GM10266 (cell line): Measurements from ENCODE around the gene ELN.
"Not testable (repeated sequence)": the region's sequence is repeated elsewhere in the genome, so short reads cannot be mapped to it uniquely, and the experiment has no call there.

ENCODE experiments used
- DNase-seq: peaks from one replicate; pipeline ENCODE4 v3.0.0; 2012; ENCODE audit errors: extremely low spot score
- TF ChIP-seq, protein P1 (sequence below): IDR thresholded peaks from 2 replicates; pipeline ENCODE4 v1.5.1; 2012; ENCODE audit warnings: mild to moderate bottlenecking, low read depth; ENCODE audit not compliant: control insufficient read depth, insufficient read depth; ENCODE audit errors: missing control alignments

ELN gene

GRCh38 chr7:74044366-74045350 is 16.7 kb downstream of the ELN start:
- no peak for DNase-seq
- TF ChIP-seq, protein P1, sequence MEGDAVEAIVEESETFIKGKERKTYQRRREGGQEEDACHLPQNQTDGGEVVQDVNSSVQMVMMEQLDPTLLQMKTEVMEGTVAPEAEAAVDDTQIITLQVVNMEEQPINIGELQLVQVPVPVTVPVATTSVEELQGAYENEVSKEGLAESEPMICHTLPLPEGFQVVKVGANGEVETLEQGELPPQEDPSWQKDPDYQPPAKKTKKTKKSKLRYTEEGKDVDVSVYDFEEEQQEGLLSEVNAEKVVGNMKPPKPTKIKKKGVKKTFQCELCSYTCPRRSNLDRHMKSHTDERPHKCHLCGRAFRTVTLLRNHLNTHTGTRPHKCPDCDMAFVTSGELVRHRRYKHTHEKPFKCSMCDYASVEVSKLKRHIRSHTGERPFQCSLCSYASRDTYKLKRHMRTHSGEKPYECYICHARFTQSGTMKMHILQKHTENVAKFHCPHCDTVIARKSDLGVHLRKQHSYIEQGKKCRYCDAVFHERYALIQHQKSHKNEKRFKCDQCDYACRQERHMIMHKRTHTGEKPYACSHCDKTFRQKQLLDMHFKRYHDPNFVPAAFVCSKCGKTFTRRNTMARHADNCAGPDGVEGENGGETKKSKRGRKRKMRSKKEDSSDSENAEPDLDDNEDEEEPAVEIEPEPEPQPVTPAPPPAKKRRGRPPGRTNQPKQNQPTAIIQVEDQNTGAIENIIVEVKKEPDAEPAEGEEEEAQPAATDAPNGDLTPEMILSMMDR: no peak

DNA sequence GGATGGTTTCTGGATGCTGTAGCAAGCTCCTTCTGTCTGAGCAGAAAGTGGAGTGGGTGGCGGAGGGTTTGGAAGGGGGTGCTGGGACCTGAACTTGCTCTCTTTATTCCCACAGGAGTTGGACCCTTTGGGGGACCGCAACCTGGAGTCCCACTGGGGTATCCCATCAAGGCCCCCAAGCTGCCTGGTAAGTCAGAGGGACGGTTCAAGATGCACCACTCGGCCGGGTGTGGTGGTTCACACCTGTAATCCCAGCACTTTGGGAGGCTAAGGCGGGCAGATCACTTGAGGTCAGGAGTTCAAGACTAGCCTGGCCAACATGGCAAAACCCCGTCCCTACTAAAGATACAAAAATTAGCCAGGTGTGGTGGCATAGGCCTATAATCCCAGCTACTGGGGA is 18.6 kb downstream of the ELN start:
- not testable (repeated sequence) for DNase-seq

DNA sequence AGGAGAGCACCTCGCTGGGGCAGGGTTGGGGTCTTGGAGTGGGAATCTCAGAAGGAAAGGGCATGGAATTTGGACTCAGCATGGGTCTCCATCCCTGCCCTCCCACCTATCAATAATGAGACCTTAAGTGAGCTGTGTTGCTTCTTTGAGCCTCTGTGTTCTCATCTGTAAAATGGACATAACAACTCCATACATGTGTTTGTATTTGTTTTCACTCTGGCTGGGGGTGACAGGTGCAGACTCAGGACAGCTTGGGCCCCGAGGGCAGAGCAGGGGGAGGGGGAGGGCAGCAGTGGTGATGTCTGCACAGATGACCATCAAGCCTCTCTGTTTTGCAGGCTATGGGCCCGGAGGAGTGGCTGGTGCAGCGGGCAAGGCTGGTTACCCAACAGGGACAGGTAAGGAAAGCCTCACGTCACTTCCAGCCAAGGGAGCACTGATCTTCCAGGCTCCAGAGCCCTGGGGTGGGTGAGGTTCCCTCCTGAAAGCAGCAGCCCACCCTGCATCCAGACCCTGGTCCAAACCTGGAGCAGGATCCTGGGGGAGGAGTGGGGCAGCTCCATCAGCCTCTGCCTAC is 19.9 kb downstream of the ELN start:
- no peak for DNase-seq
- TF ChIP-seq, protein P1: no peak

GRCh38 chr7:74048999-74049599 is 21.1 kb downstream of the ELN start:
- DNase-seq: no peak
- TF ChIP-seq, protein P1: no peak

- TF ChIP-seq, protein P1: no peak
- DNase-seq: no peak
Measured at GRCh38 chr7:74049997-74050798, 22.2 kb downstream of the ELN start.

- TF ChIP-seq, protein P1: no peak
- no peak for DNase-seq
Measured at GRCh38 chr7:74051193-74051592, 23.2 kb downstream of the ELN start.
